HFFc6 (cell line): Measurements from ENCODE around the gene DYRK1B. TPM values are rescaled to one million over a fixed set of nuclear protein-coding genes. Genes with fewer than 3 reads are reported as not detected.

ENCODE experiments used
- DNase-seq: peaks from one replicate; pipeline ENCODE4 v3.0.0-alpha.2; 2018
- H3K27ac Mint-ChIP-seq: 2 replicates; pipeline ENCODE4 v1.8.0; 2020; ENCODE audit warnings: mild to moderate bottlenecking, mixed read lengths
- H3K27me3 Mint-ChIP-seq: 2 replicates; pipeline ENCODE4 v1.8.0; 2021; ENCODE audit warnings: mild to moderate bottlenecking, moderate library complexity, mixed read lengths; ENCODE audit not compliant: insufficient read depth
- H3K36me3 Mint-ChIP-seq: 2 replicates; pipeline ENCODE4 v1.8.0; 2021; ENCODE audit warnings: low read depth, mixed read lengths
- H3K4me1 Mint-ChIP-seq: 2 replicates; pipeline ENCODE4 v1.8.0; 2020; ENCODE audit warnings: low read depth, mixed read lengths
- H3K4me3 Mint-ChIP-seq: 2 replicates; pipeline ENCODE4 v1.8.0; 2020; ENCODE audit warnings: mild to moderate bottlenecking, moderate library complexity, mixed read lengths
- H3K9me3 Mint-ChIP-seq: 2 replicates; pipeline ENCODE4 v1.8.0; 2020; ENCODE audit warnings: mild to moderate bottlenecking, mixed read lengths
- CTCF ChIP-seq: fragments of 200-600 bp; sonication (generic); IDR thresholded peaks from 2 replicates; pipeline ENCODE4 v1.5.0; 2021; ENCODE audit warnings: antibody characterized with exemption, mild to moderate bottlenecking
- total RNA-seq, 6 experiments: library from RNA; stranded (reverse); fragmentation: NEBNext Ultra II Directional; extraction: Animal tissue kit (Norgen Biotek cat#: 25700); gene quantifications; 2 replicates in 1 of 6; 3 replicates in 5 of 6; pipeline ENCODE4 v1.2.3, GENCODE V29; 2021

Gene DYRK1B
- total RNA-seq, 6 experiments from 2014 or later = 8.9 to 20.2 (median 12.7) TPM

DNA sequence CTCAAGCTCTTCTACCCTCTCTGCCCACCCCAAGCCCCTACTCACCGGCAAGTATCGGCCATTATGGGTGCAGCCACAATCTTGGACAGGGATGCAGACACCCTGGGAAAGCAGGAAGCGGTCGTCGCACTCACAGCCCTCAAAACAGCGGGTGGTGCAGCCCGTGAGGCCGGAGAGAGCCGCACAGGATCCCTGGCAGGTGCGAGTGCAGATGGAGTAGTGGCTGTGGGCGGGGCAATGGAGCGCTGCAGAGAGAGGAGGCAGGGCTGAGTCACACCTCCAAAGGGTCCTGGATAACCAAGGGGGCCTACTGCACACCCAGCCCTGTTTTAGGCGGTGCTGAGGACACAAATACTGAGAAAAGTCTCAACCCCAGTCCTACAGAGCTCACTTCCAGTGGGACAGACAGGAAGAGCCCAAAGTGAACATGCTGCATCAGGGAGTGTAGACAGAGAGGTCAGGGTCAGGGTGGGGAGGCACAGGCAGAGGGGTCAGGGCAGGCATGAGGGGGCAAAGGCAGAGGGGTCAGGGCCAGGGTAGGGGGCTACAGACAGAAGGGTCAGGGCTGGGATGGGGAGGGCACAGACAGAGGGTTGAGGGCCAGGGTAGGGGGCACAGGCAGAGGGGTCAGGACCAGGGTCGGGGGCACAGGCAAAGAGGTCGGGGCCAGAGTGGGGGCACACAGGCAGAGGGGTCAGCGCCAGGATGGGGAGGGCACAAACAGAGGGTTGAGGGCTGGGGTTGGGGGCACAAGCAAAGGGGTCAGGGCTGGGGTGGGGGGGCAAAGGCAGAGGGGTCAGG lies 36.4 kb upstream of the DYRK1B start:
- peaks cover 14% of the 10 kb centered on the region for H3K27me3 Mint-ChIP-seq
- H3K9me3 Mint-ChIP-seq = no peaks in the 10 kb centered on the region
- DNase-seq = no peak
- H3K27ac Mint-ChIP-seq = no peak overlapping the region
- H3K4me3 Mint-ChIP-seq = no peak overlapping the region
- no peaks in the 10 kb centered on the region for H3K36me3 Mint-ChIP-seq
- TF ChIP-seq CTCF = no peak
- H3K4me1 Mint-ChIP-seq = no peaks in the 10 kb centered on the region

DNA sequence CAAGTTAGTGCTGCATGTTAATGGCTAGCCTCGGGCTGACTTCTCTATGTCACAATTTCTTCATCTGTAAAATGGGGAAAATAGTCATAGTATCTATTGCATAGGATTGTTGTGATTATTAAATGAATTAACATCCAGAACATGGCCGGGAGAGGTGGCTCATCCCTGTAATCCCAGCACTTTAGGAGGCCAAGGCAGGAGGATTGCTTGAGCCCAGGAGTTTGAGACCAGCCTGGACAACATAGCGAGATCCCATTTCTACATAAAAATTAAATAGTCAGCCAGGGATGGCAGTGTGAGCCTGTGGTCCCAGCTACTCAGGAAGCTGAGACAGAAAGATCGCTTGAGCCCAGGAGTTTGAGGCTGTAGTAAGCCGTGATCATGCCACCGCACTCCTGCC lies 34.0 kb upstream of the DYRK1B start:
- H3K27me3 Mint-ChIP-seq = peaks cover 20% of the 10 kb centered on the region
- H3K9me3 Mint-ChIP-seq = no peaks in the 10 kb centered on the region
- TF ChIP-seq CTCF = no peak

GRCh38 chr19:39867133-39867532 lies 33.2 kb upstream of the DYRK1B start:
- no peaks in the 10 kb centered on the region for H3K9me3 Mint-ChIP-seq
- peaks cover 19% of the 10 kb centered on the region for H3K27me3 Mint-ChIP-seq
- no peak overlapping the region for H3K4me3 Mint-ChIP-seq
- no peak for TF ChIP-seq CTCF
- no peaks in the 10 kb centered on the region for H3K36me3 Mint-ChIP-seq
- no peak overlapping the region for H3K27ac Mint-ChIP-seq
- no peaks in the 10 kb centered on the region for H3K4me1 Mint-ChIP-seq
- no peak for DNase-seq

More for the DNA sequence above, 34.0 kb upstream of the DYRK1B start:
- H3K4me3 Mint-ChIP-seq = no peak overlapping the region
- no peak for DNase-seq
- H3K27ac Mint-ChIP-seq = no peak overlapping the region
- no peaks in the 10 kb centered on the region for H3K36me3 Mint-ChIP-seq
- no peaks in the 10 kb centered on the region for H3K4me1 Mint-ChIP-seq

- no peak for DNase-seq
- no peaks in the 10 kb centered on the region for H3K9me3 Mint-ChIP-seq
- H3K27me3 Mint-ChIP-seq = peaks cover 19% of the 10 kb centered on the region
- H3K4me1 Mint-ChIP-seq = no peaks in the 10 kb centered on the region
- H3K27ac Mint-ChIP-seq = no peak overlapping the region
- no peaks in the 10 kb centered on the region for H3K36me3 Mint-ChIP-seq
- TF ChIP-seq CTCF = no peak
- H3K4me3 Mint-ChIP-seq = no peak overlapping the region
These were observed 32.0 kb upstream of the DYRK1B start for GRCh38 chr19:39865953-39866352.

- no peaks in the 10 kb centered on the region for H3K36me3 Mint-ChIP-seq
- H3K27me3 Mint-ChIP-seq = peaks cover 19% of the 10 kb centered on the region
- no peaks in the 10 kb centered on the region for H3K4me1 Mint-ChIP-seq
- TF ChIP-seq CTCF = no peak
- H3K4me3 Mint-ChIP-seq = no peak overlapping the region
- no peaks in the 10 kb centered on the region for H3K9me3 Mint-ChIP-seq
- H3K27ac Mint-ChIP-seq = no peak overlapping the region
- DNase-seq = no peak
These were observed 31.2 kb upstream of the DYRK1B start for GRCh38 chr19:39865186-39865585.
